Kidney (tissue), 14 donors: ENCODE measurements around the gene KCNIP1. TPM values are rescaled to one million over a fixed set of nuclear protein-coding genes. Genes with fewer than 3 reads are reported as not detected.

ENCODE experiments used
- DNase-seq, 5 donors: peaks; one replicate each; pipeline ENCODE4 v3.0.0-alpha.2; 2013 to 2020
- FAIRE-seq: peaks from 2 replicates; lab custom pipeline; 2012; peaks lifted over from hg19 to GRCh38; lab: Jason Lieb, UNC
- H3K27ac ChIP-seq, 2 donors: one replicate each; pipeline ENCODE4 v1.7.0; 2013; ENCODE audit warnings: low read depth in 2 of 2, low read length in 2 of 2, inconsistent platforms in 1 of 2
- H3K27me3 ChIP-seq: one replicate; pipeline ENCODE4 v1.7.1; 2013; ENCODE audit warnings: low read length, inconsistent platforms; ENCODE audit not compliant: control insufficient read depth, insufficient read depth
- H3K36me3 ChIP-seq, 3 donors: one replicate each; pipeline versions ENCODE4 v1.7.0 to v1.7.1; 2013; ENCODE audit warnings: low read length in 3 of 3, control low read depth in 1 of 3, inconsistent platforms in 1 of 3; ENCODE audit not compliant: insufficient read depth in 3 of 3, control insufficient read depth in 2 of 3
- H3K4me1 ChIP-seq, 3 donors: one replicate each; pipeline versions ENCODE4 v1.7.0 to v1.7.1; 2013; ENCODE audit warnings: low read length in 3 of 3, inconsistent platforms in 1 of 3, low read depth in 1 of 3; ENCODE audit not compliant: control insufficient read depth in 2 of 3, insufficient read depth in 2 of 3
- H3K4me3 ChIP-seq, 3 donors: one replicate each; pipeline versions ENCODE4 v1.7.0 to v1.8.1; 2013; ENCODE audit warnings: low read length in 3 of 3, control low read depth in 1 of 3, inconsistent platforms in 1 of 3
- H3K9ac ChIP-seq, 3 donors: one replicate each; pipeline versions ENCODE4 v1.7.0 to v1.7.1; 2013; ENCODE audit warnings: low read length in 3 of 3, control low read depth in 1 of 3, inconsistent platforms in 1 of 3
- H3K9me3 ChIP-seq, 3 donors: one replicate each; pipeline versions ENCODE4 v1.7.0 to v1.7.1; 2013; ENCODE audit warnings: low read length in 3 of 3, control low read depth in 1 of 3, inconsistent platforms in 1 of 3; ENCODE audit not compliant: control insufficient read depth in 2 of 3, insufficient read depth in 1 of 3
- intact Hi-C: fragments of 100-400 bp; cut with DNase I; formaldehyde crosslinking; loops from one replicate; pipeline ENCODE4 v1.11.1; 2022
- polyA plus RNA-seq: library from polyadenylated mRNA; stranded (reverse); fragments of 350-450 nt; fragmentation: Illumina TruSeq; extraction: RNeasy Lipid Tissue Mini Kit (QIAGEN cat#74804); gene quantifications from one replicate; pipeline ENCODE4 v1.2.3, GENCODE V29; 2014; ENCODE audit warnings: low read depth, low replicate concordance; ENCODE audit not compliant: insufficient read depth
- total RNA-seq: library from RNA; stranded (reverse); fragmentation: NEBNext Ultra II Directional; extraction: Animal tissue kit (Norgen Biotek cat#: 25700); gene quantifications from one replicate; pipeline ENCODE4 v1.2.1, GENCODE V29; 2021
- TF ChIP-seq, protein P1 (sequence below): IDR thresholded peaks from 3 replicates; pipeline ENCODE4 v1.5.1; 2012; ENCODE audit warnings: mild to moderate bottlenecking, moderate library complexity, borderline replicate concordance; ENCODE audit not compliant: insufficient read depth; ENCODE audit errors: extremely low read depth
- donor health status: control.
- donor health status: control.
- donor health status: control.
- donor health status: control.
- donor health status: control.
- donor health status: DM: yes; HTN: yes; CAD: no.
- donor health status: Normal renal cell carcinoma (clear cell type).

Gene KCNIP1
- total and polyA plus RNA-seq, 2 donors from 2014 or later = 1.8 to 3.1 TPM

DNA sequence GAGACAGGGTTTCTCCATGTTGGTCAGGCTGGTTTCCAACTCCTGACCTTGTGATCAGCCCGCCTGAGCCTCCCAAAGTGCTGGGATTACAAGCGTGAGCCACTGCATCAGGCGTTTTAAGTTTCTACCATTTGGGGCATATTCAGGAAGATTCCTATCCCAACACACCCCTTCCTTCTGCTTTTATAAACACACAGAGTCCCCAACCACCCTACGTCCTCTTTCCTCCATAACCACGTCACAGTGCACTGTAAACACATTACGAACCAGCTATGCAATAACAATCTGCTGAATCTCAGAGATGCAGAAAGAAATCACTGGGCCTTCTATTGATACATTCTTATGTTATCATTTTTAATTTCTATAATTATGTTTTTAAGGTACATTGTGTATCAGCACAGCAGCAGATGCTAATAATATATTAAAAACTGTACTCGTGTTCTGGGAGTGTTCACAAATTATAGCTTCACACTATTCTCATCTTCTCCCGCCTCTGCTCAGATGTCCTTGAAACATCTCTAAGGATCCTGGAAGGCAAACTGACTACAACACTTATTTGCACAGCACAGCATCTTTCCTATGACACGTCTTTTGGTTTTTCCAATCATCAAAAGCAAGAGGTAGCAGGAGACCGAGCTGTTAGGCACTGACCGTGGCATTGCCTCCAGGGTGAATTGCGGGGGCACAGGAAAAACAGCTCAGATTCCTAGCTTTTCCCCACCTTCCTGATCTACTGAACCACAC lies 60.2 kb downstream of the KCNIP1 start:
- Histone ChIP-seq H3K4me1 (peaks cover 0 to 9% (median 0%) of the 10 kb centered on the region in 3 donors), H3K27me3 (no peaks in the 10 kb centered on the region), H3K9me3 (no peaks in the 10 kb centered on the region), H3K27ac (no peak overlapping the region), H3K36me3 (no peaks in the 10 kb centered on the region), H3K4me3 (no peak overlapping the region), H3K9ac (no peak overlapping the region)
- TF ChIP-seq, protein P1, sequence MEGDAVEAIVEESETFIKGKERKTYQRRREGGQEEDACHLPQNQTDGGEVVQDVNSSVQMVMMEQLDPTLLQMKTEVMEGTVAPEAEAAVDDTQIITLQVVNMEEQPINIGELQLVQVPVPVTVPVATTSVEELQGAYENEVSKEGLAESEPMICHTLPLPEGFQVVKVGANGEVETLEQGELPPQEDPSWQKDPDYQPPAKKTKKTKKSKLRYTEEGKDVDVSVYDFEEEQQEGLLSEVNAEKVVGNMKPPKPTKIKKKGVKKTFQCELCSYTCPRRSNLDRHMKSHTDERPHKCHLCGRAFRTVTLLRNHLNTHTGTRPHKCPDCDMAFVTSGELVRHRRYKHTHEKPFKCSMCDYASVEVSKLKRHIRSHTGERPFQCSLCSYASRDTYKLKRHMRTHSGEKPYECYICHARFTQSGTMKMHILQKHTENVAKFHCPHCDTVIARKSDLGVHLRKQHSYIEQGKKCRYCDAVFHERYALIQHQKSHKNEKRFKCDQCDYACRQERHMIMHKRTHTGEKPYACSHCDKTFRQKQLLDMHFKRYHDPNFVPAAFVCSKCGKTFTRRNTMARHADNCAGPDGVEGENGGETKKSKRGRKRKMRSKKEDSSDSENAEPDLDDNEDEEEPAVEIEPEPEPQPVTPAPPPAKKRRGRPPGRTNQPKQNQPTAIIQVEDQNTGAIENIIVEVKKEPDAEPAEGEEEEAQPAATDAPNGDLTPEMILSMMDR = no peak
- intact Hi-C loops = no loop called here
- FAIRE-seq = no peak
- peak in 1 of 5 donors; percentile 8 for DNase-seq

DNA sequence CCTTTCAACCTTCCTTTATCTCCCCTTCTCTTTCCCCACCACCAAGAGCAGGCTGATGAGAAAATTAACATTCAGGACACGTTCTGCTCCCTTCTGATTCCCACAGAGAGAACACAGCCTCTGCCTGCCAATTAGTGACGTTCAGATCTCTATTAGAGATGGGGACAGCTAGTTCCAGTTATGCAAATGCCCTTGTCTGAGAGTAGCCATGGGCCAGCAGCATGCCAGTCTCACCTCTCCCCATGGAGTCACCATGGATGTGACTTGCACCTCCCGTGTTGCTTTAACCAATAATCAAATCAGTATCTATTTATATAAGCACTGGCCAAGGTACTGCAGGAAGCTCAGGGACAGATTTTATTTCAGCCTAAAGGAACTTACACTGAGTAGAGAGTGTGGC lies 61.3 kb downstream of the KCNIP1 start:
- Histone ChIP-seq H3K27ac (no peak overlapping the region), H3K4me1 (peaks cover 0 to 9% (median 0%) of the 10 kb centered on the region in 3 donors), H3K27me3 (no peaks in the 10 kb centered on the region), H3K9me3 (no peaks in the 10 kb centered on the region), H3K4me3 (no peak overlapping the region), H3K36me3 (no peaks in the 10 kb centered on the region), H3K9ac (no peak overlapping the region)
- TF ChIP-seq, protein P1 = no peak
- DNase-seq (peak in 4 of 5 donors; percentile 34 to 62 (median 50)), FAIRE-seq (no peak)
- intact Hi-C loops = no loop called here

DNA sequence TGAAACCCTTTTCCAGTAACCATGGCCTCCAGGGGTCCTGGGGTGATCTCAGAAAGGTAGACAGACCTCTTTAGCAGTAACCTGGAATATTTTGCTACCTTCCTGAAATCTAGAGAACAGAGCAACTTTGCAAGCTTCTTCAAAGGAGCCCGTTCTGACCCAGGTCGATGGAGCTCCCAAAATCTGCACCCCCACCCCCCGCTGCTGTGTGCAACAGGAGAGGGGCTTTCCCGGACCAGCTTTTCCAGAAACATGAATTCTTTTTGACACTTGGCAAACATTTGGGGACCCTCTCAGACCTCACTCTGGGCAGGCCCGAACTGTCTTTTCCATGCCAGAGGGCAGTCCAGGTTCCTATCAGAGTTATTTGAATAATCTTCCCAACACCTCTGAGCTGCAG lies 65.3 kb downstream of the KCNIP1 start:
- FAIRE-seq (no peak), DNase-seq (peak in 1 of 5 donors; percentile 35)
- Histone ChIP-seq H3K4me1 (peaks cover 0 to 11% (median 9%) of the 10 kb centered on the region in 3 donors), H3K4me3 (no peak overlapping the region), H3K9ac (no peak overlapping the region), H3K9me3 (no peaks in the 10 kb centered on the region), H3K27ac (no peak overlapping the region), H3K36me3 (no peaks in the 10 kb centered on the region), H3K27me3 (no peaks in the 10 kb centered on the region)
- TF ChIP-seq, protein P1 = no peak
- intact Hi-C loops = no loop called here
